AG08396 (cell line): ENCODE results near the gene RNU1-2.
A peak's percentile ranks its signal among the peaks of the same experiment; 100 is the strongest.
"Not testable (repeated sequence)": the region's sequence is repeated elsewhere in the genome, so short reads cannot be mapped to it uniquely, and the experiment has no call there.

Source experiments
- DNase-seq: peaks from one replicate; pipeline ENCODE4 v3.0.0; 2012; ENCODE audit warnings: low spot score, mixed read lengths

The RNU1-2 gene

DNA sequence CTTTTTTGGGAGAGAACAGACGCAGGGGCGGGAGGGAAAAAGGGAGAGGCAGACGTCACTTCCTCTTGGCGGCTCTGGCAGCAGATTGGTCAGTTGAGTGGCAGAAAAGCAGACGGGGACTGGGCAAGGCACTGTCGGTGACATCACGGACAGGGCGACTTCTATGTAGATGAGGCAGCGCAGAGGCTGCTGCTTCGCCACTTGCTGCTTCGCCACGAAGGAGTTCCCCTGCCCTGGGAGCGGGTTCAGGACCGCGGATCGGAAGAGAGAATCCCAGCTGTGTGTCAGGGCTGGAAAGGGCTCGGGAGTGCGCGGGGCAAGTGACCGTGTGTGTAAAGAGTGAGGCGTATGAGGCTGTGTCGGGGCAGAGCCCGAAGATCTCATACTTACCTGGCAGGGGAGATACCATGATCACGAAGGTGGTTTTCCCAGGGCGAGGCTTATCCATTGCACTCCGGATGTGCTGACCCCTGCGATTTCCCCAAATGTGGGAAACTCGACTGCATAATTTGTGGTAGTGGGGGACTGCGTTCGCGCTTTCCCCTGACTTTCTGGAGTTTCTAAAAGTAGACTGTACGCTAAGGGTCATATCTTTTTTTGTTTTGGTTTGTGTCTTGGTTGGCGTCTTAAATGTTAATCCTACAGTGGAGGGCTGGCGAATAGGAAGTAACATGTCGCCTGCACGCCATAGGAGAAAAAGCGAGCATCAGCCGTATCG is at the start of gene RNU1-2:
RNU1-2 (plus strand) TSS at position 383 of the 718 bp plus-strand sequence.
- DNase-seq, result peak; percentile 36

GRCh38 chr1:16856201-16856600 is 39.6 kb upstream of the RNU1-2 start:
- DNase-seq, result not testable (repeated sequence)

DNA sequence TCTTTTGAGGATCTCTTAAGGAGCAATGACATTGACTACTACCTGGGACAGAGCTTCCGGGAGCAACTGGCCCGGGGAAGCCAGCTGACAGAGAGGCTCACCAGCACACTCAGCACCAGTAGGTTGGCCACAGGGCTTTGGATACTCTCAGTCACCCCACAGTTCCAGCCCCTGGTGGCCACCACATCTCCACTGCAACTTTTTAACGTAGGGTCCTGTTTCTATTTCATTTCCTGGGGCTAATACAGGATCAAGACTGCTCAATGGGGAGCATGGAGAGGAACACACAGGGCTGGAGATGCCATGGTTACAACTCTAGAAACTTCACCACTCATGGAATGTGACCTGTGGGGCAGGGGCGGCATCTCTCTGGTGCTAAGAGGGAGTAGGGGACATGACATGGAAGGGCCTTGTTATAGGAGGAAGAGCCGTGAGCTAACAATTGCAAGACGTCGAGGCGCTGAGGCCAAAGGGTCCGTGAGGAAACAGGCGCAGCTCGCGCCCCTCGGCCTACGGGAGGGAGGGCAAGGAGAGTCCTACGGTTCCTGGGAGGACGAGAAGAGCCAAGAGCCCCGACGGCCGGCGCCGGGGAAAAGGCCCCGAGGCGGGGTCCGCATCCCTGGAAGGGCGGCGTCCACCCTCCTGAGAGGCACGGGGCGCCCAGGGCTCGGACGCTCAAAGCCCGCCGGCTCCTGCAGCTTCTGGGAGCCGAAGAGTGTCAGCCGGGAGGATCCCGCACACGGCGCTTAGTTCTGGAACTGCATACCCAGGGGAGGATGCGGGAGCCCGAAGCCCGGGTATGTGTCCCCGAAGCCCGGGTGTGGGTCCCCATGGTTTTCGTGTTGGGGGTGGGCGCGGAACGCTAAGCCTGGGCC is 36.4 kb upstream of the RNU1-2 start:
- not testable (repeated sequence) for DNase-seq

- DNase-seq, result not testable (repeated sequence)
Observed at GRCh38 chr1:16860048-16860447, 35.7 kb upstream of the RNU1-2 start.

GRCh38 chr1:16861832-16862245 is 33.9 kb upstream of the RNU1-2 start:
- not testable (repeated sequence) for DNase-seq

DNA sequence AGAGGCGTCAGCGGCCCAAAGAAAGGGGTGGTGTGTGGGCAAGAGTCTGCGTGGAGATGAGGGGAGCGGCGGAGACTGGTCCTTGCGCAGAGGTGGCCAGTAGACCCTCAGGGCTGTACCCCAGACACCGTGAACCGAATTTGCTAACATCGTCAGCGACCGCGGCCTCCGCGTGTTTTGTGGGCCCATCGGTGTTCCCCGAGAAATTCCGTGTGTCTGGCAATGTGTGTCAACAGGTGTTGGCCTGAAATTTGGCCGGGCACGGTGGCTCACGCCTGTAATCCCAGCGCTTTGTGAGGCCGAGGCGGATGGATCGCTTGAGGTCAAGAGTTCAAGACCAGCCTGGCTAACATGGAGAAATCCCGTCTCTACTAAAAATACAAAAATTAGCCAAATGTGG is 33.4 kb upstream of the RNU1-2 start:
- DNase-seq, result not testable (repeated sequence)

- not testable (repeated sequence) for DNase-seq
Observed at GRCh38 chr1:16863024-16863423, 32.8 kb upstream of the RNU1-2 start.

DNA sequence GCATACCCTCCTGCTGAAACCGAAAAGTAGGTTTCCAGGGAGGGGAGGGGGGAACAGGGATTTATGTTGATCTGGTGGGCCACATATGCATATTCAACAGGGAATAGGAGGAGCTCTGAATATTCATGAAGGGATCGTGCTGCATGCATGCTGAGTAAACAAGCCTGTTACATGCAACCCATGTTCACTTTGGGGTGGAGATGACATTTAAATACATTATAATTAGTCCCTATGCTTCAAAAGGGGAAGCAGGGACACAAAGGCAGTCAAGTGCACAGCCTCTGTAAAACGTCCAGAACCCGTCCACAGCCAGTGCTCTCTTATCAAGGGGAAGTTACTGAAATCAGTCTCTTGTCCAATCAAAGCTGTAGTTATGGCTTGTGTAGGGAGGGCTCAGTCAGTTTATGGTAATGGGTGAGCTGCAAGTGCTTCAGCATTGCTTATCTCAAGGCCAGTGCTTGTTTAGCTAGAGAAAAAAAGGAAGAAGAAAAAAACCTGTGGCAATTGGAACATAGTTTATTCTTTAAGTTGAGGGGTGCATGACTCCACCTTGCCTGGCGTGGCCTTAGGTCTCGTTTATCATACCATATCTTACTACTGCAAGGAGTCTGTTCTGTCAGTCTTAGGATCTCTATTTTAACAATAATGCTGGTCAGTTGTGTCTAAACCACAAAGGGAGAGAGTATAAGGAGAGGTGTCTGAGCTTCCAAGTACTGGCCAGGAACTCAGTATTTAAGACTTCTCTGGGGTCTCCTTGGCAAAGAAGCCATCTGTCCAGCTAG is 28.7 kb upstream of the RNU1-2 start:
- DNase-seq, result not testable (repeated sequence)

DNA sequence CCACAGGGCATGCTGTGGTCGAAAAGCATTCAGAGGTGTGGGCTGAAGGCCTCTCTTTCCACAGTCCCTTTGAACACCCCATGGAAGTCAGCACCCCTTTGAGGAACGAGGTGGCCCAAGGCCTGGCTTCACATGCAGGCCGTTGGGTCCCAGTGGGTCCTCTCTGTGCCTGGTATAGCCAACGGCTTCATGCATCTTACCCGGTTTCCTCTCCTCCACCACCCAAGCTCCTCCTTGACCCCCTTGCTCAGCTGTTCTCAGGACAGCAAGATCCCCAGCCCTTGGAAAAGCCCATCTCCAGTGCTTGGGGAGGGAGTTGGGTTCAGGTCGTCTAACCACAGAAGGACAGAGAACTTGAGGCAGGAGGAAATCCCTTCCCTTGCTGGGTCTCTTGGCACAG is 27.0 kb upstream of the RNU1-2 start:
- not testable (repeated sequence) for DNase-seq

DNA sequence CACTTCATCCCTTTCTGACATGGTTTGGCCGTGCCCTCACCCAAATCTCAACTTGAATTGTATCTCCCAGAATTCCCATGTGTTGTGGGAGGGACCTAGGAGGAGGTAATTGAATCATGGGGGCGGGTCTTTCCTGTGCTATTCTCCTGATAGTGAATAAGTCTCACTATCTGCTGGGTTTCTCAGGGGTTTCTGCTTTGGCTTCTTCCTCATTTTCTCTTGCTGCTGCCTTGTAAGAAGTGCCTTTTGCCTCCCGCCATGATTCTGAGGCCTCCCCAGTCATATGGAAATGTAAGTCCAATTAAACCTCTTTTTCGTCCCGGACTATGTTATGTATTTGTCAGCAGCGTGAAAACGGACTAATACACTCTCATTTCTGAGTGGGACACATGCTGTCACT is 25.8 kb upstream of the RNU1-2 start:
- DNase-seq, result not testable (repeated sequence)

DNA sequence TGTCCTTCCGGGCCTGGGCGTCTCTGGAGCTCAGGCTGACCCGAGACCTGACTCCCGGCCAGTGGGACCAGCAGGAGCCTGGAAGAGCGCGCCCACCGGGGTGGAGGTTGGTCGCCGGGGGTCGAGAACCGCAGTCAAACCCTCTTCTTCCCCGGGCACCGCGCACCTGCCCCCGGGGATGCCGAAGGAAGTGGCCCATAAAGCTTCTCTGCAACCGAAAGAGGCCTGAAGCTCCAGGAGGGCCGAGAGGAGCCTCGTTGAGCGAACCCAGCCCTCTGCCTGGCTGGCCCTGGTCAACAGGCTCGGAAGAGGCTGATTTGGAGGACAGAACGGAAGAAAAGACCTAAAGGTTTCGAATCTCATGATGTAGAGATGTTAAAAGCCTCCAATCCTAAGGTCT is 24.6 kb upstream of the RNU1-2 start:
- DNase-seq, result not testable (repeated sequence)

DNA sequence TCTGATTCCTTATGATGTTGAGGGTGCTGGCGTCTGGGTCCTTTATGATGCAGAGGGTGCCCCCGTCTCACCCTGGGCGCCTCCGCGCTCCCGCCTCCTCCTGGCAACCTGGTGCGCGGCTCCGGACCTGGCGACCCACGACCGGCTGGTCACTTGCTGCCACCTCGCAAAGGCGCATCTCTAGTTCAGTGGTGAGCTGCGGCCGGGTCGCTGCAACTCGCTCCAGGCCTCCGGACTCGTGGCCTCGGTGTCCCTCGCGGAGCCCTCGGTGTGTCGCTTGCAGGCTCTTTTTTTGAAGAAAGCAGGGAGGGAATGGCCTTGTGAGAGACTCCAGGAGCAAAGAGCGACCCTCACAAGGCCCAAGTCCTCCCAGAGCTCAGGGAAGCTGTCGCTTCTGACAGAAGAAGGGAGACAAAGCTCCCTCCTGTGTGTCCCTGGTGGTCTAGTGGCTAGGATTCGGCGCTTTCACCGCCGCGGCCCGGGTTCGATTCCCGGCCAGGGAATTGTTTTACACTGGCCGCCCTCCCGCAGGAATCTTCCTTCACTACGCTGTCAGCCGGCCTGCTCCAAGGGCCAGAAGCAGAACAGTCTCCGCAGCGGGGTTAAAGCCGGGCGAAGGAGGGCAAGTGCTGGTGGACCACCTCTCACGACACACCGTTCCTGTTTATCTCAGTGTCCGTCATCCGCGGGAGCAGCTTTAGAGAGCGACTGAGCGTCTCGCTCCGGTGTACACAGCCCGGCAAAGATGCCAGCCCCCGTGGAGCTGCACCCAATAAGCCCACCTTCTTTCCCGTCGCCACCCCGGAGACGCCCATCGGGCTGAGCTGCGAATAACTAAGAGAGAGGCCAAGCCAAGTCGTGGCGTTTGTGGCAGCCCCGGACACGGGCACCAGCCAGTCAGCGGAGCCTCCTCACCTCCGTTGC is 23.4 kb upstream of the RNU1-2 start:
- peak; percentile 76 for DNase-seq

- not testable (repeated sequence) for DNase-seq
Observed at GRCh38 chr1:16873076-16873879, 22.5 kb upstream of the RNU1-2 start.

GRCh38 chr1:16874968-16875765 is 20.6 kb upstream of the RNU1-2 start:
- not testable (repeated sequence) for DNase-seq

- not testable (repeated sequence) for DNase-seq
Observed at GRCh38 chr1:16881742-16882141, 14.0 kb upstream of the RNU1-2 start.

DNA sequence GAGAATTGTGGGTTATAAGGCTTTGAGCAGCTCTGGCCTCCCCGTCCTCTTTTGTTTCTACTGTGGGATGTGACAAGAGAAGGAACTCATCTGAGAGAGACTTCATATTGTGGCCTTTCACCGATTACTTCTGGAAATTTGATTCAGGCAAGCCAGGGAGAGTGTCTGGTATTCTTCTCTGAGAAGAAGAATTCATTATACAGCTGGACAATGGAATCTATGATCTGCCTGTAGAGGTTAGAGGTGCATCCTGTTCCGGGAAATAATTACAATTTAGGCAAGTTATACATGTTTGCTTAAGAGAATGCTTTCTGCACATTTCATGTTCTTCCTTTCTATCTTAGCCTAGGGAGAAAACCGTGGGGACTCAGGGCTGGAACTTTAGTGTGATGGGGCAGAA is 12.8 kb upstream of the RNU1-2 start:
- DNase-seq, result no peak

DNA sequence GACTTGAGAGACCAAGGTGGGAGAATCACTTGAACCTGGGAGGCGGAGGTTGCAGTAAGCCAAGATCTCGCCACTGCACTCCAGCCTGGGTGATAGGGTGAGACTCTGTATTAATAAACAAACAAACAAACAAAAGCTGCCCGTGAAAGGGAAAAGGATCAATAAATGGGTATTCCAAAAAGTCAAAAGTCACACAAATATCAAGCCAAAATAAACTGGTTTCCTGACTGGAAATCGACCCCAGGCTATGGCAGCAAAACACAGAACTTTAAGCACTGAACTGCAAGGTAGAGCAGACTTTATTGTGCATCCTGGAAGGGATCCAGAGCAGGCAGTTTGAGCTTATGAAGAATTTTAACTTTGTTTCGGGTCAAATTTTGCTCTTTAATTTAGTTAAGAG is 11.3 kb upstream of the RNU1-2 start:
- not testable (repeated sequence) for DNase-seq

DNA sequence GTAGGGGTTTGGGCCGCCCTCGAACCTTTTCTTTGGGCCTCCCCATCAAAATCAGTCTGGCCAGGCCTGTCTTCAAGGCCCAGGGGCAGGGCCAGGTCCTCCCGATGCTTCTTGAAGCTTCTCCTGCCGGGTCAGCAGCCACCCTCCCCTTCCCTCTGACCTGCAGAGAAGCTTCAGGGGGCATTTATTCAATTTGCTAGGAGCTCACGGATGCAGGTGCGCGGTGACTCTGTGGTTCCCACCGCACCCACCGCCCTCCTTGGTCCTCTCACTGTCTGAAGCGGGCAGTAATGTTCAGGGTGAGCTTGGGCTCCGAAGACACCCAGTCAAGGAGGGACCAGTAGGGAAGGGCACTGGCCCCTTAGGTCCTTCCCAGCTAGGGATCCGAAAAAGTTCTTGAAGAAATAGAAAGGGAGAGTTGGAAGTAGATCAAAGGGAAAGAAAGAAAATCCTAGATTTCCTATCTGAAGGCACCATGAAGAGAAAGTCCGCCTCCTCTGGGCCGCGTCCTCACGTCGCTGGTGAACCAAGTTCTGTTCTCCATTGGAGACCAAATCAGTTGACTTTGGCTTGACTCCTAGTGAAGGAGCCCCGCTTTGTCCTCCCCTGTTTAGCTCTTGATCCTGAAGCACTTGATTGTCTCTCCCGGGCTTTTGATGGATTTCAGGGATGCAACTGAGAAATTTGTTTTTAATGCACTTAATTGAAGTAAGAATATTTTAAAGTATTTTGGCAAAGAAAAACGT is 8.7 kb upstream of the RNU1-2 start:
- DNase-seq, result no peak
